GM11168 (cell line): ENCODE measurements around the gene DAP3.
"Not testable (repeated sequence)": the region's sequence is repeated elsewhere in the genome, so short reads cannot be mapped to it uniquely, and the experiment has no call there.

ENCODE experiments used
- in situ Hi-C: fragments of 300-500 bp; cut with MboI; formaldehyde crosslinking; loops from one replicate; pipeline ENCODE4 v1.12.0; 2022; ENCODE audit warnings: low sequenced_read_pairs; ENCODE audit not compliant: unreplicated experiment

The DAP3 gene

DNA sequence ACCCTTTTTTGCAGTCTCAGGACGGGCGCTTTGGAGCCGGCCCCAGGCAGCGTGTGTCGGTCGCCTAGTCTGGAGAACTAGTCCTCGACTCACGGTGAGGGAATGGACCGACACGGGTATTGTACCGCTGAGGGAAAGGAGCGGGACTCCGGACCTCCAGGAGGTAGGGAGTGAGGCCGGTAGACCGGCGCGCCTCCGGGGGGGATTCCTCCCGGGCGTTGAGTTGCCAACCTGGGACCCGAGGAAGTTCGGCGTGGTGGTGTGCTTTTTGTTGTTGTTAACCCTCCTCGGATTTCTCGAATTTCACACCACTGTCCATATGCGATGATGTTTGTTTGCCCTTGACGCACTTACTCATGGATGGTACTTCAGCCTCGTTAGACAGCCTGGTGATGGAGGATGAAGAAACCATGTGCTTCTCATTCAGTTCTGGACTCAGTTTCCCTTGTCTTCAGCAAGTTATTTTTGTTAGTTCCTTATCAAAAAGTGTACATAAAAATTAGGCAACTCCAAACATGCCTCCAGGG is at the start of gene DAP3:
DAP3 (plus strand) TSS at position 11 of the 527 bp plus-strand sequence. CDS start 20,689 bp downstream, outside the sequence.
- in situ Hi-C loops, result not testable (repeated sequence)

GRCh38 chr1:155640367-155640766 is 48.5 kb upstream of the DAP3 start:
- in situ Hi-C loops, result no loop called here

DNA sequence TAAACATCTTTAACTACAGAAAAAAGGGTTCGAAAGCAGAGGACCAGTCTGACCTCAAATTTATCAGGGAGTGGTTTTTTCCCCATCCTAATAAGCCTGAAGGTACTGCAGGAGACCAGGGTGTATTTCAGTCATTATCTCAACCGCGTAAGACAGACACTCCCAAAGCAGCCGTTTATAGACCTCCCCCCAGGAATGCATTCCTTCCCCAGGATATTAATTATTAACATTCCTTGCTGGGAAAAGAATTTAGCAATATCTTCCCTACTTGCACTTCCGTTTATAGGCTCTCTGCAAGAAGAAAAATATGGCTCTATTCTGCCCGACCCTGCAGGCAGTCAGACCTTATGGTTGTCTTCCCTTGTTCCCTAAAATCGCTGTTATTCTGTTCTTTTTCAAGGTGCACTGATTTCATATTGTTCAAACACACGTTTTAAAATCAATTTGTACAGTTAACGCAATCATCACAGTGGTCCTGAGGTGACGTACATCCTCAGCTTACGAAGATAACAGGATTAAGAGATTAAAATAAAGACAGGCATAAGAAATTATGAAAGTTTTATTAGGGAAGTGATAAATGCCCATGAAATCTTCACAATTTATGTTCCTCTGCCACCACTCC is 46.2 kb upstream of the DAP3 start:
- in situ Hi-C loops, result not testable (repeated sequence)

- in situ Hi-C loops, result no loop called here
These were observed 45.7 kb upstream of the DAP3 start for GRCh38 chr1:155643230-155643629.

DNA sequence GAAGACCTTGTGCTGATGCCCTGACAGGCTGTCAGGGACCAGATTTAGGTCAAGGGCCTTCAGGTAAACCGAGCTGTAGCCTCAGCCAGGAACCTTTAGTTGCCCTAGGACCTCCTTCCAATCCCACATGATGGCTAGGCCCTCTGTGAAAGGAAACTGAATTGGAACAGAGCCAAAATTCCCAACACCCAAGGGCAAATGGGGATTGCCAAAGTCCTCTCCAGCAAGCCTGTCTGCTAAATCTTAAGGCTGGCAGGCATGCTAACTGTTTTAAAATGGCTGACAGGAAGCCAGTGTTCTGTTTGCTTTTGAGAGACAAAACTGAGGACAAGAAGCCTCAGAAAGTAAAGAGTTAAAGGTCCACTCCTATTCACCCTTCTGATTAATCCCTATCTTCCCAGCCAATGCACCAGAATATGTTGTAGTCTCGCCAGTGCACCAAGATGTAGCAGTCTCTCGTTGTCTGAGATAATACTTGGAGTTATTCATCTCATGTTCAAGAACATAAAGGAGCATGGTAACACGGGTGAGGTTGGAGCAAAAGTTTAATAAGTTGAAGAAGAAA is 43.8 kb upstream of the DAP3 start:
- in situ Hi-C loops, result no loop called here

DNA sequence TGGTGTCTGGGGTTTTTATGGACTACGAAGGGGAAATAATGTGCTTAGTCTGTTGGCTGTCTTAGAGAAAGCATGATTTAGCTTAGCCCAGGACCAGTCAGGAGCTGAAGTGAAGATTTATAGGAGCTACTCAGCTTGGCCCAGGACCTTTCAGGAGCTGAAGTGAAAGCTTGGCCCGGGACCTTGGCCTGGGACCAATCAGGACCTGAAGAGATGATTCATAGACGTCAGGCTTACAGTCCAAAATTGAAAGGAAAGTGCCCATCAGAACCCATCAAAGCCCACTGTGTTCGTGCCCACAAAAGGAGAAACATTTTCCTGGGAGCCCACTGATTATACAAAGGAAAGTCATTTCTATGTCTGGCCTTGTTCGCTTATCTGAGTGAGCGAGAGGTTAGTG is 43.2 kb upstream of the DAP3 start:
- in situ Hi-C loops, result no loop called here

DNA sequence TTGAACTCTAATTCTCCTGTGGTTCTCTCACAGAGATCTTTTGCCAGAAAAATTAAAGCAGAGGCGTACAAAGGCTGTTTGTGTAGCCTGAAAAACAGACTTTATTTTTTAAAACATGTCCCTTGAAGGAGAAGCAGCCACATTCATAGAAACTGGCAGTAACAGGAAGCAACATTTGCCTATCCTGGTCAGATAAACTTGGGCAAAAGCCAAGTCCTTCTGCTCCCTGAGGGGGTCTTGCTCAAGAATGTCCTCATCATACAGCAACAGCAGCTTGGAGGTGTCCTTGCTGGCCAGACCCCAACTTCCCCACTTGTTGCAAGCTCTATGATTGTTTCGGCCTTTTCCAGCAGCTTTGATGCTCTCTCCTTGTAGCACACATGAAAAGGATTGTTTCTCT is 42.6 kb upstream of the DAP3 start:
- in situ Hi-C loops, result no loop called here

GRCh38 chr1:155648207-155649147 is 40.4 kb upstream of the DAP3 start:
- in situ Hi-C loops, result no loop called here

GRCh38 chr1:155649676-155650075 is 39.2 kb upstream of the DAP3 start:
- in situ Hi-C loops, result no loop called here

DNA sequence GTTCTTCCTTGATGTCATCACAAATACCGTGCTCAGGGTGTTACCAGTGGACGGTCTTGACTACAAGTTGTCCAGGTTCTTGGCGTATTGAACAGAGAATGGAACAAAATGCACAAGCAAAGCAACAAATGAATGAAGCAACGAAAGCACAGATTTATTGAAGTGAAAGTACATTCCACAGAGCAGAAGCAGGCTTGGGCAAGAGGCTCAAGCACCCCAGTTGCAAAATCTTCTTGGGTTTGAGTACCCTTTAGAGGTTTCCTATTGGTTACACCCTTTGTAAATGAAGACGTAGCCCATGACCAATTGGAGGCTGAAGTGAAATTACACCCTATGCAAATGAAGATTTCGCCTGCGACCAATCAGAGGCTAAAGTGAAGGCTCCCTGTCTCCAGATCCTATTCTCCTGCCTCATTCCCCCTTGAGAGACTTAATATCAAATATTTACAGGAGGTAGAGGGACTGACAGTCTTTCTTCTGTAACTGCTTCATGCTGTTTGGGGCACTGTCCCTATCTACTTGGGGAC is 38.6 kb upstream of the DAP3 start:
- in situ Hi-C loops, result no loop called here

- in situ Hi-C loops, result no loop called here
These were observed 36.8 kb upstream of the DAP3 start for GRCh38 chr1:155651861-155652661.

GRCh38 chr1:155652951-155653350 is 35.9 kb upstream of the DAP3 start:
- in situ Hi-C loops, result no loop called here

DNA sequence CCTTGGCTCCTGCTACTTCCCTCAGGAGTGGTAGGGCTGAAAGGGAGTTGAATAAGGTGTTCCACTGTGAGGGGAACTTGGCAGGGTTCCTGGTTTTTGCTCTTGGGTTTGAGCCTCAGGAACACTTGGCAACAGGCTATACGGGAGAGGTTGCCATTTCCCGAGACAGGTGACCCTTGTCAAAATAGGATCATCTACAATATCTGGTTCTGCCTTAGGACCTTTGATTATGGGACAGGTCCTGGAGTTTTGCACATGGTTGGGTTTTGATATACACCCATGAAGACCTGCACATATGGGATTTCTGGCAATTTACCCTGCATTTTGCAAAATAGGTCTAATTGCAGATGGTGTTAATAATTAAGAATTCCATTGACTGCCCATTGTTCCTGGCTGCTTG is 31.4 kb upstream of the DAP3 start:
- in situ Hi-C loops, result no loop called here

GRCh38 chr1:155661239-155661638 is 27.7 kb upstream of the DAP3 start:
- in situ Hi-C loops, result loop anchor here (10.0 kb wide), 1 partner anchor 46 kb away; the partner anchor contains the start of gene MSTO1

- in situ Hi-C loops, result loop anchor here (10.0 kb wide), 1 partner anchor 55 kb away; the partner anchor contains the start of gene MSTO1
These were observed 19.4 kb upstream of the DAP3 start for GRCh38 chr1:155669233-155670162.

- in situ Hi-C loops, result no loop called here
These were observed 17.1 kb upstream of the DAP3 start for GRCh38 chr1:155671750-155672149.

- in situ Hi-C loops, result no loop called here
These were observed 15.9 kb upstream of the DAP3 start for GRCh38 chr1:155673003-155673402.

DNA sequence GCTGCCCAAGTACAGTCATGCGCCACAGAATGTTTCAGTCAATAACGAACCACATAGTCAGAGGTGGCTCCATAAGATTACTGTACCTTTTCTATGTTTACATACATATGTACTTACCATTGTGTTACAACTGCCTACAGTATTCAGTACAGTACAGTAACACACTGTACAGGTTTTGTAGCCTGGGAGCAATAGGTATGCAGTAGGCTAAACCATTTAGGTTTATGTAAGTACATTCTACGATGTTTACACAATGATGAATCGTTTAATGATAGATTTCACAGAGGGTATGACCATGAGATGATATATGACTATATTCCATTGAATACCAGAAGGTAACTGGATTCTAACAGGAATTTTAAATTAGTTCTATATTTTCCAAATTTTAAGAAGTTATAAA is 10.9 kb upstream of the DAP3 start:
- in situ Hi-C loops, result no loop called here

DNA sequence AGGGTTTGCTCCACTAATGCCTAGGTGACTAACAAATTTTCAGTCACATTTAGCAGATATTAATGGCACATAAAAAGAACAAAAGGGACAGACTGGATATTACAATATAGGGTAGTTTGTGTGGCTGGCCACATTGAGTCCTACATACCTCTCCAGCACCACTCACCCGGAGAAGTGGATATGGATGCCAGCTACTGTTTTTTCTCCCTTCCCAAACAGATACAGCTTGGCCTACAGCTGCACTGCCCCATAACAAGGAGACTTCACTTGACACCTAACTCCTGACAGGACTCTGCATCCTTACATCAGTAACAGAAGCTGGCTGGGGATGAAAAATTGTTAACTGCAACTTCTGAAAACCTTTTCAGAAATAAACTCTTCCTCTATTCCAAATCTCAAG is 9.9 kb upstream of the DAP3 start:
- in situ Hi-C loops, result not testable (repeated sequence)
